Measurements from ENCODE around the gene BTNL3.
"Not testable (repeated sequence)": the region's sequence is repeated elsewhere in the genome, so short reads cannot be mapped to it uniquely, and the experiment has no call there.

The BTNL3 gene

GRCh38 chr5:181041043-181041442 is 52.4 kb downstream of the BTNL3 start:
- no peak overlapping the region for H3K4me3 ChIP-seq (ENCODE audit: low read length)
- peaks cover 25% of the 10 kb centered on the region for H3K27me3 ChIP-seq (ENCODE audit: control insufficient read depth, insufficient read depth, low read length)
- no peaks in the 10 kb centered on the region for H3K36me3 ChIP-seq (ENCODE audit: insufficient read depth, low read length)
- no peaks in the 10 kb centered on the region for H3K9me3 ChIP-seq (replicated peaks; ENCODE audit: low read length)
- no peak overlapping the region for H3K9ac ChIP-seq (ENCODE audit: low read depth, low read length)
- H3K4me2 ChIP-seq (ENCODE audit: low read length): no peak overlapping the region
- H3K4me1 ChIP-seq (ENCODE audit: control insufficient read depth, insufficient read depth, low read length): no peaks in the 10 kb centered on the region

GRCh38 chr5:181042036-181042713 is 53.5 kb downstream of the BTNL3 start:
- no peaks in the 10 kb centered on the region for H3K36me3 ChIP-seq (ENCODE audit: insufficient read depth, low read length)
- no peaks in the 10 kb centered on the region for H3K4me1 ChIP-seq (ENCODE audit: control insufficient read depth, insufficient read depth, low read length)
- peaks cover 29% of the 10 kb centered on the region for H3K27me3 ChIP-seq (ENCODE audit: control insufficient read depth, insufficient read depth, low read length)
- no peak overlapping the region for H3K4me3 ChIP-seq (ENCODE audit: low read length)
- H3K9me3 ChIP-seq (replicated peaks; ENCODE audit: low read length): no peaks in the 10 kb centered on the region
- no peak overlapping the region for H3K9ac ChIP-seq (ENCODE audit: low read depth, low read length)
- H3K4me2 ChIP-seq (ENCODE audit: low read length): no peak overlapping the region

GRCh38 chr5:181042722-181043121 is 54.1 kb downstream of the BTNL3 start:
- H3K36me3 ChIP-seq (ENCODE audit: insufficient read depth, low read length): no peaks in the 10 kb centered on the region
- H3K9ac ChIP-seq (ENCODE audit: low read depth, low read length): no peak overlapping the region
- no peaks in the 10 kb centered on the region for H3K9me3 ChIP-seq (replicated peaks; ENCODE audit: low read length)
- H3K4me3 ChIP-seq (ENCODE audit: low read length): no peak overlapping the region
- H3K4me1 ChIP-seq (ENCODE audit: control insufficient read depth, insufficient read depth, low read length): no peaks in the 10 kb centered on the region
- H3K27me3 ChIP-seq (ENCODE audit: control insufficient read depth, insufficient read depth, low read length): peaks cover 33% of the 10 kb centered on the region
- H3K4me2 ChIP-seq (ENCODE audit: low read length): no peak overlapping the region

GRCh38 chr5:181043285-181044092 is 54.8 kb downstream of the BTNL3 start:
- Histone ChIP-seq H3K27me3 (ENCODE audit: control insufficient read depth, insufficient read depth, low read length) (peaks cover 33% of the 10 kb centered on the region), H3K4me1 (ENCODE audit: control insufficient read depth, insufficient read depth, low read length) (no peaks in the 10 kb centered on the region), H3K9ac (ENCODE audit: low read depth, low read length) (no peak overlapping the region), H3K4me3 (ENCODE audit: low read length) (no peak overlapping the region), H3K9me3 (replicated peaks; ENCODE audit: low read length) (no peaks in the 10 kb centered on the region), H3K36me3 (ENCODE audit: insufficient read depth, low read length) (no peaks in the 10 kb centered on the region), H3K4me2 (ENCODE audit: low read length) (no peak overlapping the region)

GRCh38 chr5:181044093-181044599 is 55.5 kb downstream of the BTNL3 start:
- Histone ChIP-seq H3K36me3 (ENCODE audit: insufficient read depth, low read length) (no peaks in the 10 kb centered on the region), H3K4me2 (ENCODE audit: low read length) (no peak overlapping the region), H3K4me3 (ENCODE audit: low read length) (no peak overlapping the region), H3K9me3 (replicated peaks; ENCODE audit: low read length) (no peaks in the 10 kb centered on the region), H3K9ac (ENCODE audit: low read depth, low read length) (no peak overlapping the region), H3K4me1 (ENCODE audit: control insufficient read depth, insufficient read depth, low read length) (no peaks in the 10 kb centered on the region), H3K27me3 (ENCODE audit: control insufficient read depth, insufficient read depth, low read length) (peaks cover 33% of the 10 kb centered on the region)

GRCh38 chr5:181044662-181045305 is 56.1 kb downstream of the BTNL3 start:
- Histone ChIP-seq H3K4me1 (ENCODE audit: control insufficient read depth, insufficient read depth, low read length) (no peaks in the 10 kb centered on the region), H3K9ac (ENCODE audit: low read depth, low read length) (no peak overlapping the region), H3K9me3 (replicated peaks; ENCODE audit: low read length) (no peaks in the 10 kb centered on the region), H3K4me2 (ENCODE audit: low read length) (no peak overlapping the region), H3K36me3 (ENCODE audit: insufficient read depth, low read length) (no peaks in the 10 kb centered on the region), H3K27me3 (ENCODE audit: control insufficient read depth, insufficient read depth, low read length) (peaks cover 36% of the 10 kb centered on the region), H3K4me3 (ENCODE audit: low read length) (no peak overlapping the region)

- H3K9ac ChIP-seq (ENCODE audit: low read depth, low read length): no peak overlapping the region
- peaks cover 36% of the 10 kb centered on the region for H3K27me3 ChIP-seq (ENCODE audit: control insufficient read depth, insufficient read depth, low read length)
- H3K36me3 ChIP-seq (ENCODE audit: insufficient read depth, low read length): no peaks in the 10 kb centered on the region
- no peaks in the 10 kb centered on the region for H3K4me1 ChIP-seq (ENCODE audit: control insufficient read depth, insufficient read depth, low read length)
- no peak overlapping the region for H3K4me2 ChIP-seq (ENCODE audit: low read length)
- H3K4me3 ChIP-seq (ENCODE audit: low read length): no peak overlapping the region
- no peaks in the 10 kb centered on the region for H3K9me3 ChIP-seq (replicated peaks; ENCODE audit: low read length)
Measured at GRCh38 chr5:181045316-181045715, 56.7 kb downstream of the BTNL3 start.

GRCh38 chr5:181045857-181046256 is 57.2 kb downstream of the BTNL3 start:
- not testable (repeated sequence) for H3K4me1 ChIP-seq (ENCODE audit: control insufficient read depth, insufficient read depth, low read length); H3K9me3 ChIP-seq (replicated peaks; ENCODE audit: low read length); H3K9ac ChIP-seq (ENCODE audit: low read depth, low read length); H3K36me3 ChIP-seq (ENCODE audit: insufficient read depth, low read length); H3K4me2 ChIP-seq (ENCODE audit: low read length); H3K4me3 ChIP-seq (ENCODE audit: low read length)
- peaks cover 37% of the 10 kb centered on the region for H3K27me3 ChIP-seq (ENCODE audit: control insufficient read depth, insufficient read depth, low read length)

- H3K27me3 ChIP-seq (ENCODE audit: control insufficient read depth, insufficient read depth, low read length): peaks cover 41% of the 10 kb centered on the region
- H3K4me2 ChIP-seq (ENCODE audit: low read length): no peak overlapping the region
Measured at GRCh38 chr5:181047288-181047687, 58.6 kb downstream of the BTNL3 start.

GRCh38 chr5:181047921-181048320 is 59.3 kb downstream of the BTNL3 start:
- no peaks in the 10 kb centered on the region for H3K36me3 ChIP-seq (ENCODE audit: insufficient read depth, low read length)
- H3K4me3 ChIP-seq (ENCODE audit: low read length): no peak overlapping the region
- no peak overlapping the region for H3K4me2 ChIP-seq (ENCODE audit: low read length)
- no peaks in the 10 kb centered on the region for H3K9me3 ChIP-seq (replicated peaks; ENCODE audit: low read length)
- H3K9ac ChIP-seq (ENCODE audit: low read depth, low read length): no peak overlapping the region
- peaks cover 43% of the 10 kb centered on the region for H3K27me3 ChIP-seq (ENCODE audit: control insufficient read depth, insufficient read depth, low read length)
- no peaks in the 10 kb centered on the region for H3K4me1 ChIP-seq (ENCODE audit: control insufficient read depth, insufficient read depth, low read length)

More at GRCh38 chr5:181047288-181047687, 58.6 kb downstream of the BTNL3 start:
- H3K9me3 ChIP-seq (replicated peaks; ENCODE audit: low read length): no peaks in the 10 kb centered on the region
- no peaks in the 10 kb centered on the region for H3K4me1 ChIP-seq (ENCODE audit: control insufficient read depth, insufficient read depth, low read length)
- no peaks in the 10 kb centered on the region for H3K36me3 ChIP-seq (ENCODE audit: insufficient read depth, low read length)
- H3K4me3 ChIP-seq (ENCODE audit: low read length): no peak overlapping the region
- no peak overlapping the region for H3K9ac ChIP-seq (ENCODE audit: low read depth, low read length)

- H3K9ac ChIP-seq (ENCODE audit: low read depth, low read length): no peak overlapping the region
- H3K36me3 ChIP-seq (ENCODE audit: insufficient read depth, low read length): no peaks in the 10 kb centered on the region
- H3K9me3 ChIP-seq (replicated peaks; ENCODE audit: low read length): no peaks in the 10 kb centered on the region
- H3K4me1 ChIP-seq (ENCODE audit: control insufficient read depth, insufficient read depth, low read length): peaks cover 9% of the 10 kb centered on the region
- peaks cover 60% of the 10 kb centered on the region for H3K27me3 ChIP-seq (ENCODE audit: control insufficient read depth, insufficient read depth, low read length)
- H3K4me3 ChIP-seq (ENCODE audit: low read length): no peak overlapping the region
- H3K4me2 ChIP-seq (ENCODE audit: low read length): no peak overlapping the region
Measured at GRCh38 chr5:181050016-181050415, 61.4 kb downstream of the BTNL3 start.
